GM18526 (cell line): ENCODE measurements around the gene DDO.

Experiments used
- POLR2A ChIP-seq: IDR thresholded peaks from 3 replicates; pipeline ENCODE4 v1.6.1; 2011; ENCODE audit not compliant: insufficient read length; ENCODE audit errors: extremely low read depth

The DDO gene

DNA sequence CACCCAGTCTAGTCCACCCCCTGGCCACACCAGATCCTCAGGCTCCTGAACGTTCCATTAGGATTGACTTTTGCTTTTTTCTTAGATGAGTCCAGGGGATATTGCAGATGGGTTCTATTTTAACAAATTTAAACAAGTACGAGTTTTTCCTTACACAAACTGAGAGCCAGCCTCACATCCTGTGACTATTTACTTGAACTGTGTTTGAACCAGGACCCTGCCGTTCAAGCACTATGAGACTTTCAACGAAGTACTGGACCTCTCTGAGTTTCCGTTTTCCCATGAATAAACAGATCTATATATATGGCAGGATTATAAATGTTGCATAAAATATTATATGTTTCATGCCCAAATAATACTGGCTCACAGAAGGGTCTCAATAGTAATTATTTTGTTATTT is 55.8 kb downstream of the DDO start:
- no peak for TF ChIP-seq POLR2A

DNA sequence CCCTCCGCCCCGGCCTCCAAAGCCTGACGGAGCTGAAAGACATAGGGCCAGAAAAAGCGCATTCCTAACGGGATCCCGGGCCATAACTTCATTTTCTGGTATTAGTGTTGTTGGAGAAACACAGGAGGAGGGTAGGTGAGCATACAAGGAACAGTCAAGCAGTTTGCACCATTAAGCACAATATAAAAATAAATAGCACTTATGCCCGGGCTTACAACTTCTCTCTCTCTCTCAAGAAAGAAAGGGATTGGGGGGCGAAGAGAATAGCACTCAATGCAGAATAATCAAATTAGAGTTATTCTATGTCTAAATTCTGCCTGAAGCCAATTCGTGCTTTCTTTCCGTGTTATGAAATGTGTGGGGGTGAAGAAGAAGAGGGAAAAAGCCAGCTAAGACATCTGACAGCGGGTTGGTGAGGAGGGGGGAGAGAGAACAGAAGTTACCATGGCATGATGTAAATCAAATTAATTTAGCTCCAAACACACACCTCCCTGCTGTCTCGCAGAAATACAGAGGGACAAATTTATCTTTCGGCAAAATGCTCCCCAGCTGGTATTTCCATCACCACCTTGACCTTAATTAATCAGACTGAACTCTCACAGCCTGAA is 56.7 kb downstream of the DDO start:
- TF ChIP-seq POLR2A, result no peak

DNA sequence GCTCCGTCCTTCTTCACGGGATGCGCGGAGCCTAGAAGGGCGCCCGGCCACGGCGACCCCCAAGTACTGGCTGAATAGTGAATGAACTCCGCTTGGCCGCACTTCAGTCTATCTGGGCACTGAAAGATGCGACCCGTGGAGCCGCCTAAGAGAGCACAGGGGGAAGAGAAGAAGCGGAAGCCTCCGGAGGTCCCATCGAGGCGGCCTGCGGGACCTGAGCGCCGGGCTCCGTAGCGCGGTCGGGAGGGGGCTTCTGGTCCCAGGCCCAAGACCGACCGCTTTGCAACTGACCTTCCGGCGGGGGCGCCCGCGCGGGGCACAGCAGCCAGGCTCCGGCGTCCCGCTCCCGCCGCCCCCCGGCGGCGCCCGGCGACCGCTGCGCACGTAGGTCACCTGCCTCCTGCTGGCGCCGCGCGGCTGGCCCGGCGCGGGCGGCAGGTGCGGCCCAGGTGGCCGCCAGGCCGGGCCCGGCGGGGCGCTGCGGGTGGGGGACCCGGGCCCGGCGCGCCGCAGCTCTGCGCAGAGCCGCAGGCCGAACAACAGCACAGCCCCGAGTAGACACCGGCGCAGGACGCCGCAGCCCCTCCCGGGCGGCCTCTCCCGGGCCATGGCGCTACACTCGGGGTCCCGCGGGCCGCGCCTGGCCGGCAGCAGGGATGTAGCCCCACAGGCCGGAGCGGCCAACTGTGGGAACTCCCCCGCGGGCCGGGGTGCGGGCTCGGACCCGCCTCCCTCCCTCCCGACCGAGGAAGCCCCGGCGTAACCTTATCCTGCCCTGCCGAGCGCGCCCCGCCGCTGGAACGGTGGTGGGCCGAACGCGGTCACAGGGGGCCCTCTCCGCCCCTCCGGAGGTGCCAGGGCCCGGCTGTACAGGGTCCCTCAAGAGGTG is 57.5 kb downstream of the DDO start, which contains the start of gene METTL24:
METTL24 (minus strand) TSS at position 686 of the 889 bp plus-strand sequence; CDS start at position 609, 77 bp downstream.
- no peak for TF ChIP-seq POLR2A

DNA sequence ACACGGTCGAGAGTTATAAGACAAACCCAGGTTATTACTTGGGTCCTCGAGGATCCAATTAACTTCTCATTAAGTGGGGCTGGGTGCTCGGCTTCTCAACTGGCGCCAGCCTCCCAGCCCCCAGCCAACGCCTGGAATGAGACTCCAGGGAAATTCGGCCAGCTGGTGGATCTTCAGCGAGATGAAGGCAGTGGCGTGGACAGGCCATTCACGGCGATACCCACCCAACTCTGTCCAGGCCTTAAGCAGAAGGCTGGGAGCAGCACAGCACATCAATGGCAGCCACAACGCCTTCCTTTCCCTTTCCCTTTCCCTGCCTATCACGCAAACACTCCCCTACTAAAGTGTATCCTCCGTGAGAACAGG is 58.1 kb downstream of the DDO start:
- no peak for TF ChIP-seq POLR2A

DNA sequence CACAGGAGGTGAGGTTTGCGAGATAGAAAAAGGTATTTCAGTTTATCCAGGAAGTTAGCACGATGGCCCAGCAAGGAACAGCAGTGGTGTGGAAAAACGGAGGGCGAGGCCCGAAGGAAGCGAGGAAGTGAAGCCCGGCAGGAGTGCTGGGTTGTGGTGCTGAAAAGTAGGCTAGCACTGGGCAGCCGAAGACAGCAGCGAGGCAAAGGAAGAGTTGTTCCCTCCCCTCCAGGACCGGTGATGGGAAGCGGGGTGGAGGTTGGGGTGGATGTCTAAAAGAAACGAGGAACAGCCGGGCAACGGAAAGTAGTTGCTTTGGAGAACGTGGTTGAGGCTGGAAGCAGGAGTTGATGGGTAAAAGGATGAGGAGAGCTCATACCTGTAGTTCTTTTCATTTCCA is 58.6 kb downstream of the DDO start:
- TF ChIP-seq POLR2A, result no peak

DNA sequence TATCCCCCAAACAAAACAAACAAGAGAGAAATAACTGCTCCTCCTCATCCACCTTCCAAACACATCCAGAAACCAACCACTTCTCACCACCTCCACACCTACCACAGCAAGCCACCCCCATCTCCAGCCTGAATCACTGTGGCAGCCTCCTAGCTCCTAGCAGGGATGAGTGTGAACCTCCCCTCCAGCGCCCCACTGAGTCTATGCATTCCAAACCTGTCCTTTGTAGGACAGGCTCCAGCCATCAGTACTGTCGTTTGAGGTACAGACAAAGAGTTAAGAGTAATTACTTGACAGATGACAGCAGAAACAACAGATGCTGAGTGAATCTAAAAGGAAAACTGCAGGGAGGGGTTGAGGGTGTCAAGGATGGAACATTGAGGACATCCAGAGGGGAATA is 59.6 kb downstream of the DDO start:
- TF ChIP-seq POLR2A, result no peak

DNA sequence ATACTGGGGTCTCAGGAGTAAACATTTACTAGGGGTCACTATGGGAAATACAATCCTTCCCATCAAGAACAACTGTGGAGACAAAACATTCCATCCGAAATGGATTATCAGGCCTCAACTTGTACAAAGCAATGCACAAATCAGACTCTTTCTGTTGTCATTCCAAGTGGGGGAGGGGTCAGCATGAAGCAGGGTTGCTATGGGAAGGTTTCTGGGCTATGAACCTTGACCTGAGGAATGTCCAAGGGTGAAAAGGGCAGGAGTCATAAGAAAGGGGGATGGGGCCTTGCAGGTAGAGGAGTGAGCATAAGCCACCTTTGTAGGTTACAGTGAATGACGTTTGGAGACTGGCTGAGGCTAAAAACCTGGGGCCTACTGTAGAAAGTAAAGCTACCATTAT is 60.4 kb downstream of the DDO start:
- no peak for TF ChIP-seq POLR2A

DNA sequence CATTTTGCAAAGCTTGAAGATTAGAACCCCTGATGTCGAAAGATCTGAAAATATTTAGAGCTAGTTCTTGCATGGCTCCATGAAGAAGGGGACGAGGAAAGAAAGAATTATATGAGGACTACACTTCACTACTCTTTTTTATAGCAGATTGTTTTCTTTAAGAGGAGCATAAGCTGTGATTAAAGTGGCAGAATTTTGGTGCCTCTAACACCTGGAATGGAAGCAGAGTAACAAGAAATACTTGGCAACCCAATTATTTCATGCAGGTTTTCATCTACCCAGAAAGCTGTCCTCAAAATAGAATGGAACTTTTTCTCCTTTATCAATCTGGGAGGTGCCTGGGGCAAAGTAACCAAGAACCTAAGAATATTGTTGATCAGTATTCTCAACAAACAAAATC is 61.2 kb downstream of the DDO start:
- no peak for TF ChIP-seq POLR2A

DNA sequence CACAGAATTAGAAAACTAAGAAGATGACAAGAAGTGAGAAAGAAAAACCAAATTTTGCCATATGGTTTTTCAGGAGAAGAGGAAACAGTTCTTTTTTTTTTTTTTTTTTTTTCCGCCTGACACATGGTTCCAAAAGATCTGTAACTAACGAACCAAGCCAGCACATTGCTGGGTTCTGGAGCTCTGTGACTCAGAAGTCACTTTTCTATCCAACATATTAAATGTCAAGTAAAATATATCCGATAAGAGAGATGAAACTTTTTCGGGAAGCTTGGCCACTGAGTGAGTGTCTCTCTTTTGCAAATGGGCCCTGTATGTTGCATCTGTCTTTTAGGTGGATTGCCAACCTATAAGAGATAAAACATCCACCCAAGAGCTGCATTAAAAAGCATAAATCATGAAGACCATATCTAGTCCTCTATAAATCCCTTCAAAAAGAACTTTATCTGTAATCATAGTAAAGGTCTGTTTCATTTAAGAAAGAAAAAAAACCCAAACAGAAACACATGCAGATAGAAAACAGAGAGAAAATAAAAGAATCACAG is 61.8 kb downstream of the DDO start:
- TF ChIP-seq POLR2A, result no peak

DNA sequence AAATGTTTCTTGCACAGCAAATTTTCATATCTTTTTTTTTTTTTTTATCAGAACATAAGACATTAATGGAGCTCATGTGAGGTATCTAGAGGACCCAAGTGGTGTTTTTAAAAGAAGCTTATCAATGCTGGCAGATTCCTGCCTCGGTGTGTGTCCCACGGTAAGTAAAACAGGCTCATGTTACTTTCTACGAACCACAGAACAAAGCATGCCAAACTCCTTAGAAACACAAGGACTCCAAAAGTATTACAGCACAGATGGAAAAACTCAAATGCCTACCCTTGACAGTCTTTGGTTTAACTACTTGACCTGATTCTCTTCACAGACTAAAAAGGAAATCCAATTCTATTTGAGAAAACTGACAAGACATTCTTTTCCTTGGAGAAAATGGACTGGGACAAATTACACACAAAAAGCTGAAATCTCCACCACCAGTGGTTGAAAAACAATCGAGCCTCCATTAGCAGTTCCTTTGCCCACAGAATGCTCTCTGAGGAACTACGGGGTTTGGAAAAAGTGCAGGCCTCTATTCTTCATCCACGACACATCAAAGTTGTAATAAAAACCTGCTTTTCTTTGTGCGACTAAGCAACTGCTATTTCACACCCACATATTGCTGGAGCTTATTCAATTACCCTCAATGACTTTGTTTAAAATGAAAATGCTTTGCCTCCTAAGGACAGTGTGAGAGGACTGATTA is 62.7 kb downstream of the DDO start:
- no peak for TF ChIP-seq POLR2A

DNA sequence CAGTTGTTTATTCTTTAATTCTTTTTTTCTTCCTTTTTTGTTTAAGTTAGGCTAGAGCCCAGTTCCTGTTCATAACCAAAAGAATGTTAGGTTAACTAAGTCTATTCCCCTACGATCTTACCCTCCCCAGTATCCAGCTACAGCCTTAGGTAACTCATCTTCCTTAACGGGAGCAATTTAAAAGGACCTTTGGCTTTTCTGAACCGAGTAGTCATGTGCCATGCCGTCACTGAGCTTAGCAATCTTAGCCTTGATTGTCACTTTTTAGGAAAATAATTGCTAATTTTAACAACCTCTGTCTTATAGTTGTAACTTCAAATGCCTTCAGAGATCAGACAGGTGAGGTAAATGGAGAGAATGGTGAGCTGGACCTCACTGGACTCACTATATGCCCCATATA is 63.4 kb downstream of the DDO start:
- no peak for TF ChIP-seq POLR2A

DNA sequence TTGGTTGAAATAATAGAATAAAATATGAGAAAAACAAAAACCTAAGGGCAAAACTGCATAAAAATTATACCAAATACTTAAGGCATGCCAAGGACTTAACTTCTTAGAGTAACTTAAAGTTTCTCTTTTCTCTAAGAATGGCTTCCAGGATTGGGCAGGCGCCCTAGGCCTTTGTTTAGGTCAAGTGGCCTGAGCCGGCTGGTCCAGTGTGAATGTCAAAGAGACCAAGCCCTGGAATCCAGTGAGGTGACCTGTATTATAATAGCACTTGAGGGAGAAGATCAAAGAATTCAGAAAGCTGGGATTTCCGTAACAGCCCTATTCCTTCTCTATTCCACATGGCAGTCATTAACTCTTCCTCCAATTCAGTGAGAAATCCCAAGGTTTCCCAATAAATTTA is 63.8 kb downstream of the DDO start:
- TF ChIP-seq POLR2A, result no peak

DNA sequence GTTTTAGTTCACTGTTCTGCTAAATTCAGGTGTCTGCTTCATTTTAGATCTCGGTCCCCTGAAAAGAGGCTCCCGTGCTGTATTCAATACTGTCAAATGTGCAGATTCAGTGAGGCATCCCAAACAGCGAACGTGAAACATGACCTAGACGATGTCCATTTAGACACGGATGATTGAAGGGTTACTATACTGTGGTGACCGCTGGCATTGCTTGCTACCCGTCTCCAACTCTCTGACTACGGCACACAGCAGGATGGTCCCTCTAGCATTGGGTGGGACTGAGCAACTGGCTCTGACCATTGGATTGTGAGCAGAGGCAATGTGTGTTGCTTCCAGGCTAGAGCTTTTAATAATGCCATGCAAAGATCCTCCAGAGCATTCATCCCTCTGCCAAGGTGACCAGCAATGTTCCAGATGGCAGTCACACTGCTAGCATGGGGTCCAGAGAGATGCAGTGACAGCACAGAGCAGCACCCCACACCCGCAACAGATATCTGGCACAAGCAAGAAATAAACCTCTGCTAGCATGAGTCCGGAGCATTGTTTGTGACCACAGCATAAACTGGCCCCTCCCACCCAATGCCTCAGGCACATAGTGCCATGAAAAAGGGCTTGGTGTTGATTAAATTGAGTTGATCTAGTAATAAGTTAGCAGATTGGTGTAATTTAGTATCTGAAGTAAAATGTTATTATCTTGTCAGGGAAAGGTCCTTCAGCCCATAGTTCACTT is 66.2 kb downstream of the DDO start:
- no peak for TF ChIP-seq POLR2A

DNA sequence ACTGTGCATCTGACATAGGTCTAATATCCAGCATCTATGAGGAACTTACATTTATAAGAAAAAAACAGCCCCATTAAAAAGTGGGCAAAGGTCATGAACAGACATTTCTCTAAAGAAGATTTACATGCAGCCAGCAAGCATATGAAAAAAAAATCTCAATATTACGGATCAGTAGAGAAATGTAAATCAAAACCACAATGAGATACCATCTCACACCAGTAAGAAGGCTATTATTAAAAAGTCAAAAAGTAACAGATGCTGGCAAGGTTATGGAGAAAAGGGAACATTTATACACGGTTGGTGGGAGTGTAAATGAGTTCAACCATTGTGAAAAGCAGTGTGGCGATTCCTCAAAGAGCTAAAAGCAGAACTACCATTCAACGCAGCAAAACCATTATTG is 70.3 kb downstream of the DDO start:
- TF ChIP-seq POLR2A, result no peak

DNA sequence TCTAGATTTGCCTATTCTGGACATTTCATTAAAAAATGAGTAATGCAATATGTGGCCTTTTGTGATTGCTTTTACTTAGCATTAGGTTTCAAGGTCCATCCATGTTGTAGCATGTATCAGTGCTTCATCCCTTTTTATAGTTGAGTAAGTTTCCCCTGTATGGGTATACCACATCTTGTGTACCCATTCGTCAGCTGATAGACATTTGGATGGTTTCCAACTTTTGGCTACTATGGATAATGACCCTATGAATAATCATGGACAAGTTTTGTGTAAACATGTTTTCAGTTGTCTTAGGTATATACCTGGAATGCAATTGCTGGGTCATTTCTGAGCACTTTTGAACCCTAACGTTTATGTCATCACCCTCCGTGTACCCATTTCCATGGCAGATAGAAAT is 72.6 kb downstream of the DDO start:
- TF ChIP-seq POLR2A, result no peak
